H1 (cell line): ENCODE results near the gene AMMECR1L. TPM values are rescaled to one million over a fixed set of nuclear protein-coding genes. Genes with fewer than 3 reads are reported as not detected.

ENCODE experiments used
- CTCF ChIA-PET: fragments of 300-600 bp; sonication (Branson Sonifier 250); formaldehyde crosslinking; loops from one replicate; lab custom pipeline; 2021; ENCODE audit not compliant: partially characterized antibody; lab: Charles Lee
- POLR2A ChIA-PET: fragments of 300-600 bp; sonication (Branson Sonifier 250); formaldehyde crosslinking; loops from one replicate; lab custom pipeline; 2021; ENCODE audit warnings: inconsistent platforms; ENCODE audit not compliant: partially characterized antibody; lab: Charles Lee
- DNase-seq, 2 experiments: peaks; one replicate each; pipeline versions ENCODE4 v3.0.0 to v3.0.0-alpha.2; 2010 to 2022; ENCODE audit warnings: low spot score in 2 of 2, low read depth in 1 of 2, mixed read lengths in 1 of 2
- FAIRE-seq: peaks from 2 replicates; lab custom pipeline; 2011; peaks lifted over from hg19 to GRCh38; lab: Jason Lieb, UNC
- H2AFZ ChIP-seq: 2 replicates; pipeline ENCODE4 v1.8.1; 2012; ENCODE audit warnings: low read length, inconsistent platforms
- H2AK5ac ChIP-seq: 2 replicates; pipeline ENCODE4 v1.6.1; 2013; ENCODE audit warnings: low read depth, low read length
- H2BK120ac ChIP-seq: replicated peaks from 2 replicates; pipeline ENCODE3; 2013; ENCODE audit warnings: low read depth, low read length, inconsistent platforms
- H2BK12ac ChIP-seq: 2 replicates; pipeline ENCODE4 v1.6.1; 2013; ENCODE audit warnings: low read depth, low read length
- H2BK15ac ChIP-seq: 2 replicates; pipeline ENCODE4 v1.6.1; 2013; ENCODE audit warnings: low read length
- H2BK20ac ChIP-seq: 2 replicates; pipeline ENCODE4 v1.6.1; 2013; ENCODE audit warnings: low read length
- H2BK5ac ChIP-seq: 2 replicates; pipeline ENCODE4 v1.6.1; 2013; ENCODE audit warnings: low read depth, low read length
- H3K14ac ChIP-seq: 2 replicates; pipeline ENCODE4 v1.6.1; 2013; ENCODE audit warnings: inconsistent platforms; ENCODE audit not compliant: insufficient read length
- H3K18ac ChIP-seq: 2 replicates; pipeline ENCODE4 v1.6.1; 2013; ENCODE audit warnings: low read length; ENCODE audit errors: extremely low read depth
- H3K23ac ChIP-seq: 2 replicates; pipeline ENCODE4 v1.6.1; 2013; ENCODE audit warnings: inconsistent platforms; ENCODE audit not compliant: insufficient read length
- H3K23me2 ChIP-seq: 2 replicates; pipeline ENCODE4 v1.6.1; 2013; ENCODE audit warnings: low read depth, low read length
- H3K27ac ChIP-seq: 2 replicates; pipeline ENCODE4 v1.6.1; 2011; ENCODE audit warnings: low read depth, low read length, inconsistent platforms
- H3K27me3 ChIP-seq, 4 experiments: replicated peaks in 1 of 4; 1 replicate in 1 of 4; 2 replicates in 3 of 4; pipeline versions ENCODE4 v1.6.1 to v1.8.1; 2011 to 2013; ENCODE audit warnings: low read length in 3 of 4, mild to moderate bottlenecking in 3 of 4, inconsistent platforms in 2 of 4, mixed read lengths in 2 of 4, moderate library complexity in 1 of 4; ENCODE audit not compliant: control insufficient read depth in 3 of 4, insufficient read depth in 3 of 4; ENCODE audit errors: extremely low read depth in 1 of 4
- H3K36me3 ChIP-seq, 4 experiments: 2 replicates each; pipeline versions ENCODE4 v1.6.1 to v1.8.1; 2011 to 2013; ENCODE audit warnings: mild to moderate bottlenecking in 4 of 4, low read length in 3 of 4, moderate library complexity in 2 of 4, control low read depth in 1 of 4, inconsistent platforms in 1 of 4; ENCODE audit not compliant: insufficient read depth in 4 of 4, control insufficient read depth in 2 of 4
- H3K4ac ChIP-seq: replicated peaks from 2 replicates; pipeline ENCODE3; 2013; ENCODE audit warnings: low read length, low read depth, mixed read lengths, inconsistent platforms; ENCODE audit not compliant: insufficient read length
- H3K4me1 ChIP-seq, 4 experiments: replicated peaks in 1 of 4; 1 replicate in 1 of 4; 2 replicates in 3 of 4; pipeline versions ENCODE4 v1.6.1 to v1.8.1; 2011 to 2013; ENCODE audit warnings: low read length in 3 of 4, inconsistent platforms in 2 of 4, mixed read lengths in 1 of 4; ENCODE audit not compliant: insufficient read depth in 4 of 4, control insufficient read depth in 3 of 4
- H3K4me2 ChIP-seq, 2 experiments: 2 replicates each; pipeline versions ENCODE4 v1.6.1 to v1.8.1; 2011 to 2013; ENCODE audit warnings: low read depth in 2 of 2, low read length in 2 of 2, control low read depth in 1 of 2, inconsistent platforms in 1 of 2, mild to moderate bottlenecking in 1 of 2; ENCODE audit not compliant: insufficient read depth in 1 of 2
- H3K4me3 ChIP-seq, 4 experiments: fragments of 200-600, 300-600 bp in 1 of 4; sonication (generic), shearing (Covaris generic), sonication (Bioruptor Twin) in 1 of 4; 2 replicates each; pipeline versions ENCODE4 v1.5.1 to v1.8.1; 2011 to 2016; ENCODE audit warnings: low read length in 4 of 4, low read depth in 3 of 4, control low read depth in 2 of 4, inconsistent platforms in 2 of 4, mild to moderate bottlenecking in 2 of 4, mixed read lengths in 1 of 4, moderate library complexity in 1 of 4; ENCODE audit not compliant: insufficient read depth in 2 of 4; ENCODE audit errors: extremely low read depth in 1 of 4
- H3K56ac ChIP-seq: replicated peaks from 2 replicates; pipeline ENCODE3; 2013; ENCODE audit warnings: low read depth, mild to moderate bottlenecking, mixed read lengths, low read length, inconsistent platforms; ENCODE audit not compliant: insufficient read length
- H3K79me1 ChIP-seq: 2 replicates; pipeline ENCODE4 v1.6.1; 2013; ENCODE audit warnings: low read depth, low read length, control low read depth
- H3K79me2 ChIP-seq, 2 experiments: 2 replicates each; pipeline versions ENCODE4 v1.6.1 to v1.8.1; 2012 to 2013; ENCODE audit warnings: low read length in 2 of 2, mild to moderate bottlenecking in 2 of 2, inconsistent platforms in 1 of 2; ENCODE audit not compliant: insufficient read depth in 2 of 2, control insufficient read depth in 1 of 2
- H3K9ac ChIP-seq, 4 experiments: replicated peaks in 1 of 4; 1 replicate in 1 of 4; 2 replicates in 3 of 4; pipeline versions ENCODE4 v1.6.1 to v1.8.1; 2011 to 2013; ENCODE audit warnings: low read depth in 3 of 4, low read length in 3 of 4, control low read depth in 2 of 4, mild to moderate bottlenecking in 2 of 4, moderate library complexity in 2 of 4, inconsistent platforms in 1 of 4; ENCODE audit errors: extremely low read depth in 1 of 4
- H3K9me3 ChIP-seq, 2 experiments: 2 replicates each; pipeline versions ENCODE4 v1.6.1 to v1.8.1; 2012 to 2013; ENCODE audit warnings: mild to moderate bottlenecking in 2 of 2, moderate library complexity in 2 of 2, control low read depth in 1 of 2, inconsistent platforms in 1 of 2, low read depth in 1 of 2, low read length in 1 of 2, mixed read lengths in 1 of 2; ENCODE audit not compliant: insufficient read depth in 2 of 2
- H4K20me1 ChIP-seq, 2 experiments: replicated peaks in 1 of 2; 2 replicates each; pipeline versions ENCODE3 to v1.8.1; 2011 to 2013; ENCODE audit warnings: inconsistent platforms in 2 of 2, low read length in 2 of 2, mild to moderate bottlenecking in 1 of 2; ENCODE audit not compliant: insufficient read depth in 2 of 2, control insufficient read depth in 1 of 2
- H4K5ac ChIP-seq: 2 replicates; pipeline ENCODE4 v1.6.1; 2013; ENCODE audit warnings: low read length, low read depth, mixed read lengths, inconsistent platforms; ENCODE audit not compliant: insufficient read length
- H4K8ac ChIP-seq: 2 replicates; pipeline ENCODE4 v1.8.0; 2013; ENCODE audit warnings: mild to moderate bottlenecking, moderate library complexity, low read length, inconsistent platforms; ENCODE audit not compliant: insufficient read depth; ENCODE audit errors: extremely low read depth
- H4K91ac ChIP-seq: replicated peaks from 2 replicates; pipeline ENCODE3; 2013; ENCODE audit warnings: low read length, mixed read lengths, inconsistent platforms; ENCODE audit not compliant: insufficient read length
- ASH2L ChIP-seq: fragments of 200-600, 300-600 bp; sonication (generic); IDR thresholded peaks from one replicate; pipeline ENCODE4 v1.7.1; 2017; ENCODE audit warnings: low read length
- BACH1 ChIP-seq: IDR thresholded peaks from 2 replicates; pipeline ENCODE4 v1.6.1; 2012; ENCODE audit warnings: low read length, improper control_type of control experiment
- CTCF ChIP-seq, 3 experiments: IDR thresholded peaks; 1 replicate in 2 of 3; 2 replicates in 1 of 3; pipeline versions ENCODE4 v1.5.1 to v1.6.1; 2011; ENCODE audit warnings: low read length in 3 of 3, mild to moderate bottlenecking in 3 of 3, inconsistent platforms in 2 of 3, low read depth in 1 of 3, moderate library complexity in 1 of 3; ENCODE audit not compliant: insufficient read depth in 1 of 3; ENCODE audit errors: control extremely low read depth in 1 of 3
- GABPA ChIP-seq: IDR thresholded peaks from 2 replicates; pipeline ENCODE4 v1.6.1; 2011; ENCODE audit warnings: mild to moderate bottlenecking, low read length, moderate library complexity, borderline replicate concordance; ENCODE audit not compliant: insufficient read depth
- POLR2AphosphoS5 ChIP-seq: IDR thresholded peaks from 2 replicates; pipeline ENCODE4 v1.6.1; 2011; ENCODE audit warnings: low read depth, low read length
- SIN3A ChIP-seq, 2 experiments: IDR thresholded peaks in 1 of 2; conservative IDR thresholded peaks in 1 of 2; 2 replicates each; pipeline ENCODE4 v1.6.1; 2011 to 2012; ENCODE audit warnings: low read length in 2 of 2, improper control_type of control experiment in 1 of 2, low read depth in 1 of 2, mild to moderate bottlenecking in 1 of 2
- SP2 ChIP-seq: IDR thresholded peaks from 2 replicates; pipeline ENCODE4 v1.6.1; 2012; ENCODE audit warnings: mild to moderate bottlenecking, low read length, inconsistent platforms
- SRF ChIP-seq: IDR thresholded peaks from 2 replicates; pipeline ENCODE4 v1.6.1; 2011; ENCODE audit warnings: mild to moderate bottlenecking, low read depth, low read length, moderate library complexity
- SUZ12 ChIP-seq: fragments of 200-600 bp; sonication (generic); IDR thresholded peaks from 2 replicates; pipeline ENCODE4 v1.6.1; 2012; ENCODE audit warnings: mild to moderate bottlenecking, inconsistent platforms, low read length, moderate library complexity, mixed read lengths
- YY1 ChIP-seq: IDR thresholded peaks from 2 replicates; pipeline ENCODE4 v1.6.1; 2011; ENCODE audit warnings: low read depth, mild to moderate bottlenecking, low read length
- WGBS, 2 experiments: shearing (Covaris generic) in 1 of 2; methylation state at CpG; one replicate each; pipeline versions ENCODE4 v1.1.6 to v1.1.7; 2013 to 2015; ENCODE audit warnings: low lambda C conversion rate in 2 of 2, mixed read lengths in 2 of 2, inconsistent platforms in 1 of 2, low coverage in 1 of 2, missing lambda C conversion rate in 1 of 2; ENCODE audit not compliant: insufficient replicate concordance in 2 of 2, insufficient coverage in 1 of 2, insufficient read length in 1 of 2; ENCODE audit errors: extremely low coverage in 1 of 2, missing lambda C conversion rate in 1 of 2; 5-methylcytosine and 5-hydroxymethylcytosine counted together
- polyA plus RNA-seq, 7 experiments: library from polyadenylated mRNA; depleted of rRNA in 3 of 7; stranded (reverse) in 5 of 7; unstranded in 2 of 7; fragments of >200 nt in 5 of 7; fragments of 200-250 nt in 2 of 7; gene quantifications; 1 replicate in 5 of 7; 2 replicates in 1 of 7; 4 replicates in 1 of 7; pipeline versions ENCODE4 v1.2.1 to v1.2.3, GENCODE V29; 2011 to 2013; ENCODE audit warnings: missing spikeins in 2 of 7, mixed read lengths in 2 of 7
- total RNA-seq: library from RNA; stranded (reverse); fragmentation: NEBNext Ultra II Directional; extraction: Animal tissue kit (Norgen Biotek cat#: 25700); gene quantifications from 2 replicates; pipeline ENCODE4 v1.2.1, GENCODE V29; 2021

Gene AMMECR1L
- total and polyA plus RNA-seq, 2 of the 8 experiments (the other 6 are each of a cell fraction or from before 2014, with no cell fraction given) = 10.1 to 18.8 TPM

GRCh38 chr2:127840893-127841292, 44.9 kb downstream of the AMMECR1L start:
- H2AFZ ChIP-seq = no peak overlapping the region
- H3K14ac ChIP-seq = no peak overlapping the region
- H3K56ac ChIP-seq = no peak overlapping the region
- WGBS, 2 experiments = 84% methylated on average over 4 of the region's 4 CpGs; no CpG with 5 or more reads in 1 of the 2 experiments
- H3K27me3 ChIP-seq = no peaks in the 10 kb centered on the region
- H3K36me3 ChIP-seq = peaks cover 0 to 9% (median 2%) of the 10 kb centered on the region in 4 experiments; a peak in 2 of 8 replicates
- no peak for FAIRE-seq
- no peak overlapping the region for H2AK5ac ChIP-seq
- no peak overlapping the region for H2BK15ac ChIP-seq
- no peak overlapping the region for H4K5ac ChIP-seq
- H3K4me2 ChIP-seq = no peak overlapping the region
- DNase-seq = no peak
- no peak overlapping the region for H2BK20ac ChIP-seq
- no peaks in the 10 kb centered on the region for H4K20me1 ChIP-seq
- no peak overlapping the region for H2BK5ac ChIP-seq
- no peak overlapping the region for H3K9ac ChIP-seq
- no peak overlapping the region for H3K18ac ChIP-seq
- H3K27ac ChIP-seq = no peak overlapping the region
- no peak overlapping the region for H2BK12ac ChIP-seq
- no peak overlapping the region for H3K4me3 ChIP-seq
- H3K79me1 ChIP-seq = no peaks in the 10 kb centered on the region
- H3K79me2 ChIP-seq = no peaks in the 10 kb centered on the region
- H3K23ac ChIP-seq = no peak overlapping the region
- H3K4me1 ChIP-seq = no peaks in the 10 kb centered on the region
- no peak overlapping the region for H4K8ac ChIP-seq
- H3K4ac ChIP-seq = no peak overlapping the region
- H4K91ac ChIP-seq = no peak overlapping the region
- H3K23me2 ChIP-seq = no peaks in the 10 kb centered on the region
- H3K9me3 ChIP-seq = no peaks in the 10 kb centered on the region; a peak in 1 of 4 replicates
- ChIA-PET CTCF (no interaction called here), POLR2A (interaction anchor here (1.5 to 2.4 kb wide), 3 partner anchors 10 to 16 kb away, joined by 6 to 8 read pairs (median 6); no protein-coding TSS in a partner anchor)
- H2BK120ac ChIP-seq = no peak overlapping the region
- no peak for TF ChIP-seq POLR2AphosphoS5
- TF ChIP-seq GABPA = no peak
- TF ChIP-seq YY1 = no peak
- TF ChIP-seq SP2 = no peak
- no peak for TF ChIP-seq ASH2L
- no peak for TF ChIP-seq BACH1
- no peak for TF ChIP-seq CTCF (IDR thresholded peaks at IDR 0.05; ENCODE audit: control extremely low read depth in 1 of 3, insufficient read depth in 1 of 3, low read depth in 1 of 3, low read length in 3 of 3)
- TF ChIP-seq SIN3A (conservative IDR thresholded peaks at IDR 0.05 in 1 of 2, IDR thresholded peaks at IDR 0.05 in 1 of 2; ENCODE audit: low read depth in 1 of 2, low read length in 2 of 2) = no peak
- no peak for TF ChIP-seq SRF
- no peak for TF ChIP-seq SUZ12
